HG03575 (cell line): Measurements from ENCODE around the gene TIPARP.

ENCODE experiments used
- ATAC-seq: cut with Tn5 transposase; IDR thresholded peaks from one replicate; pipeline ENCODE4 v1.9.1; 2021; ENCODE audit not compliant: unreplicated experiment, insufficient number of reproducible peaks, low FRiP score; ENCODE audit errors: extremely low read depth

Gene TIPARP

GRCh38 chr3:156674046-156674910 is at the start of gene TIPARP:
Gene TIPARP, plus strand, starts transcription at chr3:156674590. Its CDS starts 3,108 bp downstream, at chr3:156677698.
- ATAC-seq: peak; percentile 68

DNA sequence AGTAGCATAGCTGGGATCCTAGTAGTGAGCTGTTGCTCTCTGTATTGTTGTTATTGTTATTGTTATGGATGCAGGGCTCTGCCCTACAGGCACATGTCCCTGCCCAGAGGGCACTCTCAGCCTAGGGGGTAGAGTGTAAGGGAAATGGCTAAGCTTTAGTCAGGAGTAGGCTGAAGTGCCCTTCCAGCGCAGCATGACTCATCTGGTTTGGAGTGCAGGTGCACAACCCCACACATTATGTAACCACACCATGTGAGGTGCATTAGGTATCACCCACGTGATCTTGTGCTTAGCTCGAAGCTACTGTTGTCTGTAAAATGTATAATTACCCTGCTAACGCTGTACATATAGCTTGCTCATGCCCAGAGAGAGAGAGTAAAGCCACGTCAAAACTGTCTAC is 48.3 kb upstream of the TIPARP start:
- no peak for ATAC-seq

GRCh38 chr3:156627946-156628569 is 46.3 kb upstream of the TIPARP start:
- no peak for ATAC-seq

DNA sequence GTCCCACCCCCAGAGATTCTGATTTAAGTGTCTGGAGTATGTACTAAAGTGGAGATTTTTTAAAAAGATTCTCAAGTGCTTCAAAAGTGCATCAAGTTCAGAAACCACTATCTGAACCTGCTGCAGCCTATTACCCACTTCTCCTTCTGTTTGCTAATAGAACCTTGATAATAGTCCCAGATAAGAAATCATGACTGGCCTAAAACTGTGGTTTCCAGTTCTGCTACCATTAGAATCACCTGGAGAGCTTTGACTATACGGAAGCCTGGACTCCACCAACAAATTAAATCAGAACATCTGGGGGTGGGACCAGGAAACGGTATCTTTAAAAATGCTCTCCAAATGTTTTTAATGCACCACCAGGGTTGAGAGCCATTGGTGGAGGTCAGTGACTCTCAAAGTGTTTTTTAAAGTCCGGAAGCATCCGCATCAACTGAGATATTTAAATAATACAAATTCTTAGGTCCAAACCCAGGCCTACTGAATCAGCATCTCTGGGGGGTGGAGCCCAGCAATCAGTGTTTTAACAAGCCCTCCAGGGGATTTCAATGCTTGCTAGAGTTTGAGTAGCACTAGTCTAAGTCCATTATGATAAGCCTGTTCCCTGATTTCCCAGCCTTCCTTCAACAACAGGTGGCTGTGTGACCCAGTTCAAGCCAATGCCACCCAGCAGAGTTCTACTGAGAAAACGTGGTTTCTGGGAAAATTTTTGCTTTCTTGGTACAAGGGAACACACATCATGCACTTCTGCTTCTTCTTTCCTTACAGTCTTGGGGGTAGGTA is 45.4 kb upstream of the TIPARP start:
- no peak for ATAC-seq

GRCh38 chr3:156630081-156630772 is 44.2 kb upstream of the TIPARP start:
- no peak for ATAC-seq

- ATAC-seq: no peak
Measured at GRCh38 chr3:156630773-156631093, 43.7 kb upstream of the TIPARP start.

DNA sequence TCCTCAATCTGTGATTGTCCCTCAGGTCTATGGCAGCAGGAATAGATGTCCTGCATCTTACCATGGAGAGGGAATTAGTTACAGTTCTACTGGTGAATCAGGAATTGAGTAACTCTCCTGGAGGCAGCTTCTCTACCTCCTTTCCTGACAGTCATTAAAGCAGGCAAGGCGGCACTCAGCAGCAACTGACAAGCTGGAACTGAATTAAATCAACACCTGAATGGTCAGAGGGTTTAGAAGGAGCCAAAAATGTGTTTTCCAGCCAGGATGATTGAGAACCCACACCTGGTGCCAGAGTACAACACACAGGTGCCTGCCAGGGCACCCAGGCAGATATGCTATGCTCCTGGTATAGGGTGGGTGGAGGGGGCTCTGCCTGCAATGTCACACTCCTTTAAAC is 43.1 kb upstream of the TIPARP start:
- no peak for ATAC-seq

- no peak for ATAC-seq
Measured at GRCh38 chr3:156632601-156633000, 41.8 kb upstream of the TIPARP start.

GRCh38 chr3:156633335-156633734 is 41.1 kb upstream of the TIPARP start:
- ATAC-seq: no peak

DNA sequence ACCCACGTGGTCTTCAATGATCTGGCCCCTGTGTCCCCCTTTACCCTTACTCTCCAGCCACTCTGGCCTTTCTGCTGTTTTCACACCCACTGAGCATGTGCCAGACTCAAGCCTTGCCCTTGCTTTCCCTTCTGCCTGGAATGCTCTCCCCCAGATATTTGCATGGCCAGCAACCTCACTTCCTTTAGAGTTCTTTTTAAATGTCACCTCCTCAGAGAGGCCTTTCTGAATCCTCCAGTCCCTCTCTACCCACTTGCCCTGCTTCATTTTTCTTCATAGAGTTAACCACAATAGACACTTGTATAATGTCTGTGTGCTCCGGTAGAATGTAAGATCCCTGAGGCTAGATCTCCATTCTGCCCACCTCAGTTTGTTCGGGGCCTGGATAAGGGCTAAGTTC is 39.4 kb upstream of the TIPARP start:
- ATAC-seq: no peak

DNA sequence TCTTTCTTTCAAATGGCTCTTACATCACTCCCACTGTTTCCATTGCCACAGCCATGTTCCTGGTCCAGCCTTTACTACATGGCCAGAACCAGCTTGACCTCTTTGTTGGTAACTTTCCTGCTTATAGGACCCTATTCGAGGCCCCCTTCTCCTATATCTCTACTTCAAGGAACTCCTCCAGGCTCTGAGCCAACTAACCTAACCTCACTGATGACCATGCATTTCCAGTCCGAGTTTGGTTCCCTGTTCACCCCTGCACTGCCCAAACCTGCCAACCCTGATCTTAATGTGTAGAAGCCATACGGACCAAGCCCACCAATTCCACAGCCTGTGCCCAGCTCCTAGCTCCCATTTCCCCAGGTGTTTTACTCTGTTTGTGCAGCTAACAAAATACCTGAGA is 38.4 kb upstream of the TIPARP start:
- no peak for ATAC-seq

- no peak for ATAC-seq
Measured at GRCh38 chr3:156637480-156638022, 36.8 kb upstream of the TIPARP start.

- ATAC-seq: no peak
Measured at GRCh38 chr3:156638271-156638670, 36.1 kb upstream of the TIPARP start.

GRCh38 chr3:156639414-156640023 is 34.9 kb upstream of the TIPARP start:
- no peak for ATAC-seq

GRCh38 chr3:156641618-156641975 is 32.8 kb upstream of the TIPARP start:
- no peak for ATAC-seq

- no peak for ATAC-seq
Measured at GRCh38 chr3:156642750-156643728, 31.4 kb upstream of the TIPARP start.

DNA sequence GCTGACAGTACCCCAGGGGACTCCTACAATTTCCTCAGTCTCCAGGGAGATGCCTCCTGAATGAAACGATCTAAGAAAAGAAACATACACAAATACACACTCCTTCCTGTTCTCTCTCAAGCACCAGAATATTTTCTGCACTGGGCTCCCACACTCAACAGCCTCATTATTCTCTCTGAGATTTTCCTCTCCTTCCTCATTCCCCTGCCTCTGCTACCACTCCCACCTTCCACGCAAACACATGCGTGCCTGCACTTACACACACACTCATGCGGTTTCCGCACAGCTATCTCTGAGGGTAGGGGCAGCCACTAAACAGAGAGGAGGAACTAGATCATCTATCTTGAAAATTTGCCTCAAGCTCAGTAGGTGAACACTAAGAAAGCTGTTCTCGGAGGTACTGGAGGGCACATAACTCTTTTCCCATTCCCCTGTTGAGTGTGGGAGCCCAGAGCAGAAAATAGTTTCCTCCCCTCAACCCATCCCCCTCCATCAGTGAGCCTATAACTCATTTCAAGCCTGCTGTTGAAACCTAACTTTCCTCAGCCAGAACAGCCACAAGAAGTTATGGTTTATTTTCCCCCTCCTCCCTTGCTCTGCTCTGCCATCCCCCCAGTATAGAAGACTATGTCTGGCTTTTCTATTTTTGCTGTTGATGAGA is 30.5 kb upstream of the TIPARP start:
- ATAC-seq: peak; percentile 68
